K562 (cell line): ENCODE data around the gene ZNF500. TPM values are rescaled to one million over a fixed set of nuclear protein-coding genes. Genes with fewer than 3 reads are reported as not detected.

Experiments used
- DIDO1 ChIP-seq: fragments of 450-650 bp; IDR thresholded peaks from 2 replicates; pipeline ENCODE4 v1.6.1; 2016; ENCODE audit warnings: low read depth, missing biosample characterization, missing genetic modification characterization
- EP300 ChIP-seq: IDR thresholded peaks from 2 replicates; pipeline ENCODE4 v1.6.1; 2012; ENCODE audit warnings: low read length, improper control_type of control experiment
- FOXK1 ChIP-seq: sonication (generic); formaldehyde crosslinking; IDR thresholded peaks from 2 replicates; pipeline ENCODE4 v1.8.0; 2022; ENCODE audit warnings: missing genetic modification reagents, mild to moderate bottlenecking, borderline replicate concordance
- GTF2A2 ChIP-seq: IDR thresholded peaks from 2 replicates; pipeline ENCODE4 v1.6.1; 2016; ENCODE audit warnings: mild to moderate bottlenecking, missing genetic modification characterization, missing compliant biosample characterization
- HMG20A ChIP-seq: fragments of 450-650 bp; formaldehyde crosslinking; conservative IDR thresholded peaks from 2 replicates; pipeline ENCODE4 v1.4.0; 2020; ENCODE audit warnings: mild to moderate bottlenecking, mixed read lengths
- KLF1 ChIP-seq: fragments of 450-650 bp; IDR thresholded peaks from 2 replicates; pipeline ENCODE4 v1.6.1; 2016; ENCODE audit warnings: missing genetic modification characterization, missing compliant biosample characterization
- KLF16 ChIP-seq: IDR thresholded peaks from 2 replicates; pipeline ENCODE4 v1.6.1; 2016; ENCODE audit warnings: antibody characterized with exemption
- MAFG ChIP-seq: fragments of 450-650 bp; conservative IDR thresholded peaks from 2 replicates; pipeline ENCODE4 v1.6.1; 2016; ENCODE audit warnings: missing genetic modification characterization, missing compliant biosample characterization
- MEF2D ChIP-seq: conservative IDR thresholded peaks from 2 replicates; pipeline ENCODE4 v1.6.1; 2016; ENCODE audit warnings: low read depth, missing genetic modification characterization, missing compliant biosample characterization
- MTA3 ChIP-seq: fragments of 450-650 bp; formaldehyde crosslinking; IDR thresholded peaks from 2 replicates; pipeline ENCODE4 v1.6.1; 2017; ENCODE audit warnings: mild to moderate bottlenecking, borderline replicate concordance
- POLR2A ChIP-seq: fragments of 450-650 bp; conservative IDR thresholded peaks from 2 replicates; pipeline ENCODE4 v1.6.1; 2016
- RB1 ChIP-seq: fragments of 450-650 bp; IDR thresholded peaks from 2 replicates; pipeline ENCODE4 v1.6.1; 2017; ENCODE audit warnings: low read depth, mild to moderate bottlenecking
- RCOR1 ChIP-seq, 2 experiments: IDR thresholded peaks; 2 replicates each; pipeline ENCODE4 v1.6.1; 2012; ENCODE audit warnings: low read depth in 2 of 2, low read length in 2 of 2, borderline replicate concordance in 1 of 2, improper control_type of control experiment in 1 of 2
- SRSF9 ChIP-seq: fragments of 200-400 bp; formaldehyde crosslinking; IDR thresholded peaks from 2 replicates; pipeline ENCODE4 v1.6.1; 2017; ENCODE audit warnings: low read depth, low read length, borderline replicate concordance
- TAF9B ChIP-seq: fragments of 450-650 bp; IDR thresholded peaks from 2 replicates; pipeline ENCODE4 v1.6.1; 2018; ENCODE audit warnings: mild to moderate bottlenecking; ENCODE audit not compliant: partially characterized antibody
- ZNF143 ChIP-seq: sonication (generic); formaldehyde crosslinking; IDR thresholded peaks from 2 replicates; pipeline ENCODE4 v1.9.0; 2022; ENCODE audit warnings: mild to moderate bottlenecking, missing genetic modification reagents
- ZNF695 ChIP-seq: fragments of 450-650 bp; formaldehyde crosslinking; IDR thresholded peaks from 2 replicates; pipeline ENCODE4 v1.4.0; 2020; ENCODE audit warnings: mild to moderate bottlenecking, moderate library complexity
- polyA plus RNA-seq, 8 experiments: library from polyadenylated mRNA; depleted of rRNA in 4 of 8; stranded (reverse) in 5 of 8; unstranded in 3 of 8; fragments of >200 nt; fragmentation: Nextera tagmentation in 2 of 8; fragmentation: Illumina TruSeq in 1 of 8; extraction: Ambion mirVana in 2 of 8; extraction: Trizol in 1 of 8; gene quantifications; 2 replicates each; pipeline versions ENCODE4 v1.2.1 to v1.2.3, GENCODE V29; 2011 to 2014; ENCODE audit warnings: inconsistent platforms in 1 of 8, missing spikeins in 1 of 8
- total RNA-seq, 7 experiments: library from RNA; depleted of rRNA in 6 of 7; stranded (reverse); fragments of >200 nt in 6 of 7; fragmentation: Illumina TruSeq in 2 of 7; extraction: Trizol in 2 of 7; gene quantifications; 2 replicates each; pipeline versions ENCODE4 v1.2.1 to v1.2.3, GENCODE V29; 2011 to 2021; ENCODE audit warnings: low replicate concordance in 1 of 7
- TF ChIP-seq, protein P1 (sequence below): fragments of 450-650 bp; formaldehyde crosslinking; IDR thresholded peaks from 2 replicates; pipeline ENCODE4 v1.4.0; 2020; ENCODE audit warnings: mild to moderate bottlenecking, moderate library complexity
- TF ChIP-seq, protein P2 (sequence below), 3 experiments: IDR thresholded peaks in 2 of 3; conservative IDR thresholded peaks in 1 of 3; 2 replicates each; pipeline ENCODE4 v1.5.1; 2011 to 2012; ENCODE audit warnings: low read length in 3 of 3, mild to moderate bottlenecking in 3 of 3, control low read depth in 2 of 3, improper control_type of control experiment in 1 of 3, inconsistent platforms in 1 of 3, low read depth in 1 of 3, mixed read lengths in 1 of 3, moderate library complexity in 1 of 3; ENCODE audit not compliant: insufficient read depth in 2 of 3
- TF ChIP-seq, protein P3 (sequence below): sonication (generic); formaldehyde crosslinking; IDR thresholded peaks from 2 replicates; pipeline ENCODE4 v1.9.0; 2022; ENCODE audit warnings: mild to moderate bottlenecking, missing genetic modification reagents
- TF ChIP-seq, protein P4 (sequence below): fragments of 450-650 bp; IDR thresholded peaks from 2 replicates; pipeline ENCODE4 v1.6.1; 2014; ENCODE audit warnings: low read depth, mild to moderate bottlenecking, moderate library complexity, borderline replicate concordance
- TF ChIP-seq, protein P5 (sequence below): sonication (generic); formaldehyde crosslinking; IDR thresholded peaks from 2 replicates; pipeline ENCODE4 v1.8.0; 2022; ENCODE audit warnings: missing genetic modification reagents, mild to moderate bottlenecking, borderline replicate concordance

The ZNF500 gene
- total and polyA plus RNA-seq, 9 of the 15 experiments (the other 6 are each of a cell fraction or from before 2014, with no cell fraction given), result 0.80 to 20.8 (median 5.3) TPM

DNA sequence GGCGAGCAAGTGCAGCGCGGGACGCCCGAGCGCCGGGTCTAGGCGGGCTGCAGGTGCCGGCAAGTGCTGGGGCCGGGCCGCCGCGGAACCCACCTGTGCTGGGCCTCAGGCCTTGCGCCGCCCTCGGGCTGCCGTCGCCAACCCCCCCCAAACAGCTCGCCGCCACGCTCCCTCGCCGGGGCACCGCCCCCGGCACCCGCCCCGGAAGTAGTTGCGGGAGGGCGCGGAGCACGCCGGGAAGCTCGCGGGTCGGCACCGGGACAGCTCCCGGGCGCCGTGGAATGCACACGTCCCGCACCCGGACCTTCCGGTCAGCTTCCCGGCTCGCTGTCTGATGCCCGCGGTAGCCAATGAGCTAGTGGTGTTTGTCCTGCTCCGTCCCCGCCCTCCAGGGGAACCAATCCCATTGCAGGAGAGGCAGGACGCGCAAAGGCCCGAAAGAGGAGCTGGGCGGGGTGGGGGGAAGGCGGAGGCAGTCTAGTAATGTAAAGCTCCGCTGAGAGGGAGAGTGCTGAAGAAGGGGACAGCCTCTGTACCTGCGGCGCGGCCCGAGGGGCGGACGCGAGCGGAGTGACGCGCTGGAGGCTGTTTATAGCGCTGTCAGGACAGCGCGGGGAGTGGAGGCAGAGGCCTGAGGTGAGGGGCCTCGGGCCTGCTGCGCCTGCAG is 32.8 kb downstream of the ZNF500 start, which contains the start of the genes ANKS3 and DNAAF8 (continued):
- TF ChIP-seq, protein P1, sequence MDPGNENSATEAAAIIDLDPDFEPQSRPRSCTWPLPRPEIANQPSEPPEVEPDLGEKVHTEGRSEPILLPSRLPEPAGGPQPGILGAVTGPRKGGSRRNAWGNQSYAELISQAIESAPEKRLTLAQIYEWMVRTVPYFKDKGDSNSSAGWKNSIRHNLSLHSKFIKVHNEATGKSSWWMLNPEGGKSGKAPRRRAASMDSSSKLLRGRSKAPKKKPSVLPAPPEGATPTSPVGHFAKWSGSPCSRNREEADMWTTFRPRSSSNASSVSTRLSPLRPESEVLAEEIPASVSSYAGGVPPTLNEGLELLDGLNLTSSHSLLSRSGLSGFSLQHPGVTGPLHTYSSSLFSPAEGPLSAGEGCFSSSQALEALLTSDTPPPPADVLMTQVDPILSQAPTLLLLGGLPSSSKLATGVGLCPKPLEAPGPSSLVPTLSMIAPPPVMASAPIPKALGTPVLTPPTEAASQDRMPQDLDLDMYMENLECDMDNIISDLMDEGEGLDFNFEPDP (CRISPR knock-in tag), result no peak
- TF ChIP-seq KLF1 (tag) (peak; percentile 83), DIDO1 (tag) (no peak), ZNF695 (CRISPR knock-in tag) (no peak), HMG20A (CRISPR knock-in tag) (no peak), EP300 (no peak), TAF9B (no peak), RCOR1 (IDR thresholded peaks at IDR 0.05; ENCODE audit: borderline replicate concordance in 1 of 2, low read depth in 2 of 2, low read length in 2 of 2) (no peak), MTA3 (no peak; the same call in 1 of the 2 replicates), MEF2D (tag) (no peak), ZNF143 (CRISPR knock-in tag) (peak; percentile 85), GTF2A2 (tag) (no peak), POLR2A (peak; percentile 67), MAFG (tag) (no peak), RB1 (peak; percentile 67; the same call in 1 of the 2 replicates), KLF16 (no peak), SRSF9 (no peak), FOXK1 (CRISPR knock-in tag) (no peak)
- TF ChIP-seq, protein P2, sequence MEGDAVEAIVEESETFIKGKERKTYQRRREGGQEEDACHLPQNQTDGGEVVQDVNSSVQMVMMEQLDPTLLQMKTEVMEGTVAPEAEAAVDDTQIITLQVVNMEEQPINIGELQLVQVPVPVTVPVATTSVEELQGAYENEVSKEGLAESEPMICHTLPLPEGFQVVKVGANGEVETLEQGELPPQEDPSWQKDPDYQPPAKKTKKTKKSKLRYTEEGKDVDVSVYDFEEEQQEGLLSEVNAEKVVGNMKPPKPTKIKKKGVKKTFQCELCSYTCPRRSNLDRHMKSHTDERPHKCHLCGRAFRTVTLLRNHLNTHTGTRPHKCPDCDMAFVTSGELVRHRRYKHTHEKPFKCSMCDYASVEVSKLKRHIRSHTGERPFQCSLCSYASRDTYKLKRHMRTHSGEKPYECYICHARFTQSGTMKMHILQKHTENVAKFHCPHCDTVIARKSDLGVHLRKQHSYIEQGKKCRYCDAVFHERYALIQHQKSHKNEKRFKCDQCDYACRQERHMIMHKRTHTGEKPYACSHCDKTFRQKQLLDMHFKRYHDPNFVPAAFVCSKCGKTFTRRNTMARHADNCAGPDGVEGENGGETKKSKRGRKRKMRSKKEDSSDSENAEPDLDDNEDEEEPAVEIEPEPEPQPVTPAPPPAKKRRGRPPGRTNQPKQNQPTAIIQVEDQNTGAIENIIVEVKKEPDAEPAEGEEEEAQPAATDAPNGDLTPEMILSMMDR (IDR thresholded peaks at IDR 0.05 in 2 of 3, conservative IDR thresholded peaks at IDR 0.05 in 1 of 3; ENCODE audit: insufficient read depth in 2 of 3, low read depth in 1 of 3, low read length in 3 of 3), result no peak
- TF ChIP-seq, protein P3, sequence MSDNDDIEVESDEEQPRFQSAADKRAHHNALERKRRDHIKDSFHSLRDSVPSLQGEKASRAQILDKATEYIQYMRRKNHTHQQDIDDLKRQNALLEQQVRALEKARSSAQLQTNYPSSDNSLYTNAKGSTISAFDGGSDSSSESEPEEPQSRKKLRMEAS, result peak; percentile 72
- TF ChIP-seq, protein P4, sequence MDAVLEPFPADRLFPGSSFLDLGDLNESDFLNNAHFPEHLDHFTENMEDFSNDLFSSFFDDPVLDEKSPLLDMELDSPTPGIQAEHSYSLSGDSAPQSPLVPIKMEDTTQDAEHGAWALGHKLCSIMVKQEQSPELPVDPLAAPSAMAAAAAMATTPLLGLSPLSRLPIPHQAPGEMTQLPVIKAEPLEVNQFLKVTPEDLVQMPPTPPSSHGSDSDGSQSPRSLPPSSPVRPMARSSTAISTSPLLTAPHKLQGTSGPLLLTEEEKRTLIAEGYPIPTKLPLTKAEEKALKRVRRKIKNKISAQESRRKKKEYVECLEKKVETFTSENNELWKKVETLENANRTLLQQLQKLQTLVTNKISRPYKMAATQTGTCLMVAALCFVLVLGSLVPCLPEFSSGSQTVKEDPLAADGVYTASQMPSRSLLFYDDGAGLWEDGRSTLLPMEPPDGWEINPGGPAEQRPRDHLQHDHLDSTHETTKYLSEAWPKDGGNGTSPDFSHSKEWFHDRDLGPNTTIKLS, result peak; percentile 91
- TF ChIP-seq, protein P5, sequence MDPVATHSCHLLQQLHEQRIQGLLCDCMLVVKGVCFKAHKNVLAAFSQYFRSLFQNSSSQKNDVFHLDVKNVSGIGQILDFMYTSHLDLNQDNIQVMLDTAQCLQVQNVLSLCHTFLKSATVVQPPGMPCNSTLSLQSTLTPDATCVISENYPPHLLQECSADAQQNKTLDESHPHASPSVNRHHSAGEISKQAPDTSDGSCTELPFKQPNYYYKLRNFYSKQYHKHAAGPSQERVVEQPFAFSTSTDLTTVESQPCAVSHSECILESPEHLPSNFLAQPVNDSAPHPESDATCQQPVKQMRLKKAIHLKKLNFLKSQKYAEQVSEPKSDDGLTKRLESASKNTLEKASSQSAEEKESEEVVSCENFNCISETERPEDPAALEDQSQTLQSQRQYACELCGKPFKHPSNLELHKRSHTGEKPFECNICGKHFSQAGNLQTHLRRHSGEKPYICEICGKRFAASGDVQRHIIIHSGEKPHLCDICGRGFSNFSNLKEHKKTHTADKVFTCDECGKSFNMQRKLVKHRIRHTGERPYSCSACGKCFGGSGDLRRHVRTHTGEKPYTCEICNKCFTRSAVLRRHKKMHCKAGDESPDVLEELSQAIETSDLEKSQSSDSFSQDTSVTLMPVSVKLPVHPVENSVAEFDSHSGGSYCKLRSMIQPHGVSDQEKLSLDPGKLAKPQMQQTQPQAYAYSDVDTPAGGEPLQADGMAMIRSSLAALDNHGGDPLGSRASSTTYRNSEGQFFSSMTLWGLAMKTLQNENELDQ (CRISPR knock-in tag), result no peak
